K562 (cell line): ENCODE data around the gene CDKN2C. TPM values are rescaled to one million over a fixed set of nuclear protein-coding genes. Genes with fewer than 3 reads are reported as not detected.

Experiments
- CREB3L1 ChIP-seq: fragments of 450-650 bp; IDR thresholded peaks from 2 replicates; pipeline ENCODE4 v1.6.1; 2014; ENCODE audit warnings: low read depth, mild to moderate bottlenecking, moderate library complexity, borderline replicate concordance
- DACH1 ChIP-seq: fragments of 450-650 bp; IDR thresholded peaks from 2 replicates; pipeline ENCODE4 v1.6.1; 2018; ENCODE audit not compliant: partially characterized antibody
- FIP1L1 ChIP-seq: fragments of 200-400 bp; formaldehyde crosslinking; IDR thresholded peaks from 2 replicates; pipeline ENCODE4 v1.6.1; 2018; ENCODE audit warnings: mild to moderate bottlenecking, low read depth, low read length; ENCODE audit not compliant: poor library complexity, severe bottlenecking
- GATAD2B ChIP-seq: fragments of 450-650 bp; IDR thresholded peaks from 2 replicates; pipeline ENCODE4 v1.6.1; 2017; ENCODE audit warnings: mild to moderate bottlenecking, borderline replicate concordance
- HOXB6 ChIP-seq: fragments of 250-450 bp; sonication (Bioruptor Pico); IDR thresholded peaks from 2 replicates; pipeline ENCODE4 v1.5.1; 2022; ENCODE audit warnings: mild to moderate bottlenecking, borderline replicate concordance
- MEF2D ChIP-seq: conservative IDR thresholded peaks from 2 replicates; pipeline ENCODE4 v1.6.1; 2016; ENCODE audit warnings: low read depth, missing genetic modification characterization, missing compliant biosample characterization
- RBM22 ChIP-seq: fragments of 200-400 bp; formaldehyde crosslinking; IDR thresholded peaks from 2 replicates; pipeline ENCODE4 v1.6.1; 2018; ENCODE audit warnings: low read length, low read depth; ENCODE audit not compliant: poor library complexity, severe bottlenecking
- RFX5 ChIP-seq: IDR thresholded peaks from 2 replicates; pipeline ENCODE4 v1.6.1; 2011; ENCODE audit warnings: low read depth, mild to moderate bottlenecking, improper control_type of control experiment, low read length
- TAF15 ChIP-seq: fragments of 200-400 bp; formaldehyde crosslinking; IDR thresholded peaks from 2 replicates; pipeline ENCODE4 v1.6.1; 2017; ENCODE audit warnings: mild to moderate bottlenecking, low read depth, low read length, moderate library complexity
- TAF7 ChIP-seq: fragments of 450-650 bp; IDR thresholded peaks from 2 replicates; pipeline ENCODE4 v1.6.1; 2016; ENCODE audit warnings: missing genetic modification characterization, missing compliant biosample characterization
- TAF9B ChIP-seq: fragments of 450-650 bp; IDR thresholded peaks from 2 replicates; pipeline ENCODE4 v1.6.1; 2018; ENCODE audit warnings: mild to moderate bottlenecking; ENCODE audit not compliant: partially characterized antibody
- TRIM24 ChIP-seq, 2 experiments: fragments of 450-650 bp; IDR thresholded peaks; 2 replicates each; pipeline ENCODE4 v1.6.1; 2016
- XRCC5 ChIP-seq: fragments of 200-400 bp; formaldehyde crosslinking; IDR thresholded peaks from 2 replicates; pipeline ENCODE4 v1.6.1; 2017; ENCODE audit warnings: low read depth, mild to moderate bottlenecking, low read length
- YBX1 ChIP-seq: fragments of 450-650 bp; IDR thresholded peaks from 2 replicates; pipeline ENCODE4 v1.7.1; 2016; ENCODE audit warnings: mild to moderate bottlenecking
- ZNF184 ChIP-seq: sonication (generic); formaldehyde crosslinking; IDR thresholded peaks from 2 replicates; pipeline ENCODE4 v1.5.0; 2020; ENCODE audit warnings: missing genetic modification reagents
- ZNF280B ChIP-seq: fragments of 250-450 bp; sonication (Bioruptor Pico); IDR thresholded peaks from 2 replicates; pipeline ENCODE4 v1.5.1; 2021; ENCODE audit warnings: mild to moderate bottlenecking
- polyA plus RNA-seq, 8 experiments: library from polyadenylated mRNA; depleted of rRNA in 4 of 8; stranded (reverse) in 5 of 8; unstranded in 3 of 8; fragments of >200 nt; fragmentation: Nextera tagmentation in 2 of 8; fragmentation: Illumina TruSeq in 1 of 8; extraction: Ambion mirVana in 2 of 8; extraction: Trizol in 1 of 8; gene quantifications; 2 replicates each; pipeline versions ENCODE4 v1.2.1 to v1.2.3, GENCODE V29; 2011 to 2014; ENCODE audit warnings: inconsistent platforms in 1 of 8, missing spikeins in 1 of 8
- total RNA-seq, 7 experiments: library from RNA; depleted of rRNA in 6 of 7; stranded (reverse); fragments of >200 nt in 6 of 7; fragmentation: Illumina TruSeq in 2 of 7; extraction: Trizol in 2 of 7; gene quantifications; 2 replicates each; pipeline versions ENCODE4 v1.2.1 to v1.2.3, GENCODE V29; 2011 to 2021; ENCODE audit warnings: low replicate concordance in 1 of 7
- TF ChIP-seq, protein P1 (sequence below): fragments of 200-800 bp; sonication (Bioruptor generic); IDR thresholded peaks from 2 replicates; pipeline ENCODE4 v1.6.1; 2016; ENCODE audit warnings: missing genetic modification characterization, missing compliant biosample characterization
- TF ChIP-seq, protein P2 (sequence below): fragments of 250-450 bp; sonication (Bioruptor Pico); IDR thresholded peaks from 2 replicates; pipeline ENCODE4 v1.5.0; 2021
- TF ChIP-seq, protein P3 (sequence below): fragments of 250-450 bp; sonication (Bioruptor Pico); IDR thresholded peaks from 2 replicates; pipeline ENCODE4 v1.8.0; 2021; ENCODE audit warnings: moderate library complexity, mild to moderate bottlenecking, inconsistent platforms

CDKN2C gene
- total and polyA plus RNA-seq, 9 of the 15 experiments (the other 6 are each of a cell fraction or from before 2014, with no cell fraction given): 11.9 to 74.3 (median 45.9) TPM

GRCh38 chr1:50978144-50978851, 8.3 kb downstream of the CDKN2C start (continued):
- TF ChIP-seq XRCC5 (no peak; the same call in 1 of the 2 replicates), GATAD2B (no peak), TRIM24 (IDR thresholded peaks at IDR 0.05) (peak in 1 of 2 experiments; percentile 47; a peak in 2 of 4 replicates), ZNF280B (CRISPR knock-in tag) (no peak), FIP1L1 (no peak), TAF9B (peak; percentile 9), ZNF184 (CRISPR knock-in tag) (no peak), MEF2D (tag) (no peak), HOXB6 (CRISPR knock-in tag) (no peak), CREB3L1 (no peak), YBX1 (no peak), TAF15 (no peak), RFX5 (no peak), DACH1 (peak; percentile 67), RBM22 (no peak), TAF7 (tag) (no peak; the same call in 1 of the 2 replicates)
- TF ChIP-seq, protein P1, sequence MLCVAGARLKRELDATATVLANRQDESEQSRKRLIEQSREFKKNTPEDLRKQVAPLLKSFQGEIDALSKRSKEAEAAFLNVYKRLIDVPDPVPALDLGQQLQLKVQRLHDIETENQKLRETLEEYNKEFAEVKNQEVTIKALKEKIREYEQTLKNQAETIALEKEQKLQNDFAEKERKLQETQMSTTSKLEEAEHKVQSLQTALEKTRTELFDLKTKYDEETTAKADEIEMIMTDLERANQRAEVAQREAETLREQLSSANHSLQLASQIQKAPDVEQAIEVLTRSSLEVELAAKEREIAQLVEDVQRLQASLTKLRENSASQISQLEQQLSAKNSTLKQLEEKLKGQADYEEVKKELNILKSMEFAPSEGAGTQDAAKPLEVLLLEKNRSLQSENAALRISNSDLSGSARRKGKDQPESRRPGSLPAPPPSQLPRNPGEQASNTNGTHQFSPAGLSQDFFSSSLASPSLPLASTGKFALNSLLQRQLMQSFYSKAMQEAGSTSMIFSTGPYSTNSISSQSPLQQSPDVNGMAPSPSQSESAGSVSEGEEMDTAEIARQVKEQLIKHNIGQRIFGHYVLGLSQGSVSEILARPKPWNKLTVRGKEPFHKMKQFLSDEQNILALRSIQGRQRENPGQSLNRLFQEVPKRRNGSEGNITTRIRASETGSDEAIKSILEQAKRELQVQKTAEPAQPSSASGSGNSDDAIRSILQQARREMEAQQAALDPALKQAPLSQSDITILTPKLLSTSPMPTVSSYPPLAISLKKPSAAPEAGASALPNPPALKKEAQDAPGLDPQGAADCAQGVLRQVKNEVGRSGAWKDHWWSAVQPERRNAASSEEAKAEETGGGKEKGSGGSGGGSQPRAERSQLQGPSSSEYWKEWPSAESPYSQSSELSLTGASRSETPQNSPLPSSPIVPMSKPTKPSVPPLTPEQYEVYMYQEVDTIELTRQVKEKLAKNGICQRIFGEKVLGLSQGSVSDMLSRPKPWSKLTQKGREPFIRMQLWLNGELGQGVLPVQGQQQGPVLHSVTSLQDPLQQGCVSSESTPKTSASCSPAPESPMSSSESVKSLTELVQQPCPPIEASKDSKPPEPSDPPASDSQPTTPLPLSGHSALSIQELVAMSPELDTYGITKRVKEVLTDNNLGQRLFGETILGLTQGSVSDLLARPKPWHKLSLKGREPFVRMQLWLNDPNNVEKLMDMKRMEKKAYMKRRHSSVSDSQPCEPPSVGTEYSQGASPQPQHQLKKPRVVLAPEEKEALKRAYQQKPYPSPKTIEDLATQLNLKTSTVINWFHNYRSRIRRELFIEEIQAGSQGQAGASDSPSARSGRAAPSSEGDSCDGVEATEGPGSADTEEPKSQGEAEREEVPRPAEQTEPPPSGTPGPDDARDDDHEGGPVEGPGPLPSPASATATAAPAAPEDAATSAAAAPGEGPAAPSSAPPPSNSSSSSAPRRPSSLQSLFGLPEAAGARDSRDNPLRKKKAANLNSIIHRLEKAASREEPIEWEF (CRISPR knock-in tag): 0 out of 2 replicates have a peak, but pooled peaks have one; percentile 12
- TF ChIP-seq, protein P2, sequence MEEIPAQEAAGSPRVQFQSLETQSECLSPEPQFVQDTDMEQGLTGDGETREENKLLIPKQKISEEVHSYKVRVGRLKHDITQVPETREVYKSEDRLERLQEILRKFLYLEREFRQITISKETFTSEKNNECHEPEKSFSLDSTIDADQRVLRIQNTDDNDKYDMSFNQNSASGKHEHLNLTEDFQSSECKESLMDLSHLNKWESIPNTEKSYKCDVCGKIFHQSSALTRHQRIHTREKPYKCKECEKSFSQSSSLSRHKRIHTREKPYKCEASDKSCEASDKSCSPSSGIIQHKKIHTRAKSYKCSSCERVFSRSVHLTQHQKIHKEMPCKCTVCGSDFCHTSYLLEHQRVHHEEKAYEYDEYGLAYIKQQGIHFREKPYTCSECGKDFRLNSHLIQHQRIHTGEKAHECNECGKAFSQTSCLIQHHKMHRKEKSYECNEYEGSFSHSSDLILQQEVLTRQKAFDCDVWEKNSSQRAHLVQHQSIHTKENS (CRISPR knock-in tag): no peak
- TF ChIP-seq, protein P3, sequence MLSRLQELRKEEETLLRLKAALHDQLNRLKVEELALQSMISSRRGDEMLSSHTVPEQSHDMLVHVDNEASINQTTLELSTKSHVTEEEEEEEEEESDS: no peak
